ENCODE results near the gene ZC3H7A. TPM values are rescaled to one million over a fixed set of nuclear protein-coding genes. Genes with fewer than 3 reads are reported as not detected.

Gene ZC3H7A
- total and polyA plus RNA-seq, 4 donors, result 12.4 to 37.7 (median 24.7) TPM

DNA sequence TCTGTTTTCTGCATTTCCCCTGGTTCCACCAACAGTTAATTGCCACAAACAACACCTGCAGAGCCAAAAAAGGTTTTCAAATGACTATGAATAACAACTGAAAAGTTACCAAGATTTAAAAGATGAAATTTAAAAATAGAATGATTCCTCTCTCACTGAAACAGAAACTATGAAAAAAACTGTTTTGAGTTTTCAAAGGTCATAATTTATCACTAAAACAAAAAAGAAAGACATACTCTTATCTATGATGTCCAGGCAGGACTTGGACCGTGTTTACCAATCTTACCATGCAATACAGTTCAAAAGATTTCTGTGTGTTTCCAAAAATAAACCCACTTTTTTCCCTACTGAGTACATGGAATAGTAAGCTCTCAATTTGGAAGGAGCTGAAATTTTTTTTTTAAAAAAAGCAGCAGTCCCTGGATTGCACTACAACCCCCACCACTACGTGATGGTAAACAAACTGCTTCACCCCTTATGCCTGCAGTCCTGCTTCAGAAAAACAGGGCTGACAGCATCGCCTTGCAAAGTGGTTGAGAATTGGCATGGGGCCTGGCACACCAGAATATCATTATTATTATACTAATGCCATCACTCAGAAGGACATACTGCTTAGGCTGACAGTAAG, 62.9 kb downstream of the ZC3H7A start:
- Histone ChIP-seq H3K27ac (ENCODE audit: low read depth in 1 of 2, low read length in 2 of 2) (peak overlapping the region; percentile 51 to 64), H3K4me3 (ENCODE audit: low read depth in 1 of 3, low read length in 3 of 3) (no peak overlapping the region), H3K36me3 (ENCODE audit: control insufficient read depth in 4 of 4, insufficient read depth in 3 of 4, low read depth in 1 of 4, low read length in 3 of 4) (peaks cover 13 to 37% (median 20%) of the 10 kb centered on the region in 4 donors), H3K4me1 (ENCODE audit: control insufficient read depth in 4 of 4, insufficient read depth in 4 of 4, low read length in 3 of 4) (peaks cover 6 to 56% (median 54%) of the 10 kb centered on the region in 4 donors), H3K9ac (ENCODE audit: low read depth in 1 of 2, low read length in 2 of 2) (no peak overlapping the region), H3K27me3 (ENCODE audit: control insufficient read depth in 4 of 4, insufficient read depth in 4 of 4, low read length in 3 of 4) (no peaks in the 10 kb centered on the region), H3K9me3 (ENCODE audit: control insufficient read depth in 4 of 4, low read length in 3 of 4) (no peaks in the 10 kb centered on the region)
- TF ChIP-seq SP1 (IDR thresholded peaks at IDR 0.05) (peak; percentile 11), NR2F2 (IDR thresholded peaks at IDR 0.05) (no peak), RXRA (IDR thresholded peaks at IDR 0.05) (peak in 1 of 2 donors; percentile 34)
- WGBS, result 16% methylated on average over 3 of the region's 3 CpGs
- no peak for DNase-seq (ENCODE audit: low spot score)

DNA sequence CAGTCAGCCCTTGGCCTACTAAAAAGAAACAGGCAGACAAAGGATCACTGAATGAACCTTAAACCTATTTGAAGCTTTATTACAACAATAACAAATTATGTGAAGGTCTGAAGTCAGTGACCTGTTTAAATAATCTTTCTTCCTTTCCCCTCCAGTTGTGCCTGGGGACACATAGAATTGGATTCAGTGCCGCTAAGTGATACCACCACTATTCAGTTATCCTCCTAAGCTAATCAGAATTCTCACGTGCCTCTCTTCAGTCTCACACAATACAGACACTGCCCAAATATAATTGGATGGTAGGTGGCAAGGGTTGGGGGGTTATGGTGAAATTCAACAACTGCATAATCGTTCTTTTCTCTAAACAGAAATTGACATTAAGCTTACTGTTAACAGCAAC, 65.8 kb downstream of the ZC3H7A start:
- WGBS, result 77% methylated on average over 3 of the region's 3 CpGs
- DNase-seq (ENCODE audit: low spot score), result no peak
- Histone ChIP-seq H3K4me1 (ENCODE audit: control insufficient read depth in 4 of 4, insufficient read depth in 4 of 4, low read length in 3 of 4) (peaks cover 7 to 57% (median 40%) of the 10 kb centered on the region in 4 donors), H3K9ac (ENCODE audit: low read depth in 1 of 2, low read length in 2 of 2) (no peak overlapping the region), H3K27me3 (ENCODE audit: control insufficient read depth in 4 of 4, insufficient read depth in 4 of 4, low read length in 3 of 4) (no peaks in the 10 kb centered on the region), H3K27ac (ENCODE audit: low read depth in 1 of 2, low read length in 2 of 2) (no peak overlapping the region), H3K4me3 (ENCODE audit: low read depth in 1 of 3, low read length in 3 of 3) (no peak overlapping the region), H3K9me3 (ENCODE audit: control insufficient read depth in 4 of 4, low read length in 3 of 4) (no peaks in the 10 kb centered on the region), H3K36me3 (ENCODE audit: control insufficient read depth in 4 of 4, insufficient read depth in 3 of 4, low read depth in 1 of 4, low read length in 3 of 4) (peaks cover 9 to 37% (median 21%) of the 10 kb centered on the region in 4 donors)
- no peak for TF ChIP-seq RAD21 (IDR thresholded peaks at IDR 0.05)
- TF ChIP-seq, protein P1, sequence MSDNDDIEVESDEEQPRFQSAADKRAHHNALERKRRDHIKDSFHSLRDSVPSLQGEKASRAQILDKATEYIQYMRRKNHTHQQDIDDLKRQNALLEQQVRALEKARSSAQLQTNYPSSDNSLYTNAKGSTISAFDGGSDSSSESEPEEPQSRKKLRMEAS (IDR thresholded peaks at IDR 0.05), result no peak
- TF ChIP-seq, protein P2, sequence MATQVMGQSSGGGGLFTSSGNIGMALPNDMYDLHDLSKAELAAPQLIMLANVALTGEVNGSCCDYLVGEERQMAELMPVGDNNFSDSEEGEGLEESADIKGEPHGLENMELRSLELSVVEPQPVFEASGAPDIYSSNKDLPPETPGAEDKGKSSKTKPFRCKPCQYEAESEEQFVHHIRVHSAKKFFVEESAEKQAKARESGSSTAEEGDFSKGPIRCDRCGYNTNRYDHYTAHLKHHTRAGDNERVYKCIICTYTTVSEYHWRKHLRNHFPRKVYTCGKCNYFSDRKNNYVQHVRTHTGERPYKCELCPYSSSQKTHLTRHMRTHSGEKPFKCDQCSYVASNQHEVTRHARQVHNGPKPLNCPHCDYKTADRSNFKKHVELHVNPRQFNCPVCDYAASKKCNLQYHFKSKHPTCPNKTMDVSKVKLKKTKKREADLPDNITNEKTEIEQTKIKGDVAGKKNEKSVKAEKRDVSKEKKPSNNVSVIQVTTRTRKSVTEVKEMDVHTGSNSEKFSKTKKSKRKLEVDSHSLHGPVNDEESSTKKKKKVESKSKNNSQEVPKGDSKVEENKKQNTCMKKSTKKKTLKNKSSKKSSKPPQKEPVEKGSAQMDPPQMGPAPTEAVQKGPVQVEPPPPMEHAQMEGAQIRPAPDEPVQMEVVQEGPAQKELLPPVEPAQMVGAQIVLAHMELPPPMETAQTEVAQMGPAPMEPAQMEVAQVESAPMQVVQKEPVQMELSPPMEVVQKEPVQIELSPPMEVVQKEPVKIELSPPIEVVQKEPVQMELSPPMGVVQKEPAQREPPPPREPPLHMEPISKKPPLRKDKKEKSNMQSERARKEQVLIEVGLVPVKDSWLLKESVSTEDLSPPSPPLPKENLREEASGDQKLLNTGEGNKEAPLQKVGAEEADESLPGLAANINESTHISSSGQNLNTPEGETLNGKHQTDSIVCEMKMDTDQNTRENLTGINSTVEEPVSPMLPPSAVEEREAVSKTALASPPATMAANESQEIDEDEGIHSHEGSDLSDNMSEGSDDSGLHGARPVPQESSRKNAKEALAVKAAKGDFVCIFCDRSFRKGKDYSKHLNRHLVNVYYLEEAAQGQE (IDR thresholded peaks at IDR 0.05), result no peak
- no peak for TF ChIP-seq FOXA1 (IDR thresholded peaks at IDR 0.05)
- TF ChIP-seq HNF4G (IDR thresholded peaks at IDR 0.05), result no peak
- no peak for TF ChIP-seq RXRA (IDR thresholded peaks at IDR 0.05)
- no peak for TF ChIP-seq EGR1 (IDR thresholded peaks at IDR 0.05; ENCODE audit: low read depth in 2 of 2)
- TF ChIP-seq HNF4A (conservative IDR thresholded peaks at IDR 0.05), result no peak
- TF ChIP-seq, protein P3, sequence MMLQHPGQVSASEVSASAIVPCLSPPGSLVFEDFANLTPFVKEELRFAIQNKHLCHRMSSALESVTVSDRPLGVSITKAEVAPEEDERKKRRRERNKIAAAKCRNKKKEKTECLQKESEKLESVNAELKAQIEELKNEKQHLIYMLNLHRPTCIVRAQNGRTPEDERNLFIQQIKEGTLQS (IDR thresholded peaks at IDR 0.05), result no peak
- TF ChIP-seq, protein P4, sequence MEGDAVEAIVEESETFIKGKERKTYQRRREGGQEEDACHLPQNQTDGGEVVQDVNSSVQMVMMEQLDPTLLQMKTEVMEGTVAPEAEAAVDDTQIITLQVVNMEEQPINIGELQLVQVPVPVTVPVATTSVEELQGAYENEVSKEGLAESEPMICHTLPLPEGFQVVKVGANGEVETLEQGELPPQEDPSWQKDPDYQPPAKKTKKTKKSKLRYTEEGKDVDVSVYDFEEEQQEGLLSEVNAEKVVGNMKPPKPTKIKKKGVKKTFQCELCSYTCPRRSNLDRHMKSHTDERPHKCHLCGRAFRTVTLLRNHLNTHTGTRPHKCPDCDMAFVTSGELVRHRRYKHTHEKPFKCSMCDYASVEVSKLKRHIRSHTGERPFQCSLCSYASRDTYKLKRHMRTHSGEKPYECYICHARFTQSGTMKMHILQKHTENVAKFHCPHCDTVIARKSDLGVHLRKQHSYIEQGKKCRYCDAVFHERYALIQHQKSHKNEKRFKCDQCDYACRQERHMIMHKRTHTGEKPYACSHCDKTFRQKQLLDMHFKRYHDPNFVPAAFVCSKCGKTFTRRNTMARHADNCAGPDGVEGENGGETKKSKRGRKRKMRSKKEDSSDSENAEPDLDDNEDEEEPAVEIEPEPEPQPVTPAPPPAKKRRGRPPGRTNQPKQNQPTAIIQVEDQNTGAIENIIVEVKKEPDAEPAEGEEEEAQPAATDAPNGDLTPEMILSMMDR (IDR thresholded peaks at IDR 0.05; ENCODE audit: low read depth, low read length, missing input control), result no peak
- TF ChIP-seq JUND (IDR thresholded peaks at IDR 0.05), result no peak
- no peak for TF ChIP-seq GABPA (IDR thresholded peaks at IDR 0.05 in 1 of 2, conservative IDR thresholded peaks at IDR 0.05 in 1 of 2)
- TF ChIP-seq, protein P5, sequence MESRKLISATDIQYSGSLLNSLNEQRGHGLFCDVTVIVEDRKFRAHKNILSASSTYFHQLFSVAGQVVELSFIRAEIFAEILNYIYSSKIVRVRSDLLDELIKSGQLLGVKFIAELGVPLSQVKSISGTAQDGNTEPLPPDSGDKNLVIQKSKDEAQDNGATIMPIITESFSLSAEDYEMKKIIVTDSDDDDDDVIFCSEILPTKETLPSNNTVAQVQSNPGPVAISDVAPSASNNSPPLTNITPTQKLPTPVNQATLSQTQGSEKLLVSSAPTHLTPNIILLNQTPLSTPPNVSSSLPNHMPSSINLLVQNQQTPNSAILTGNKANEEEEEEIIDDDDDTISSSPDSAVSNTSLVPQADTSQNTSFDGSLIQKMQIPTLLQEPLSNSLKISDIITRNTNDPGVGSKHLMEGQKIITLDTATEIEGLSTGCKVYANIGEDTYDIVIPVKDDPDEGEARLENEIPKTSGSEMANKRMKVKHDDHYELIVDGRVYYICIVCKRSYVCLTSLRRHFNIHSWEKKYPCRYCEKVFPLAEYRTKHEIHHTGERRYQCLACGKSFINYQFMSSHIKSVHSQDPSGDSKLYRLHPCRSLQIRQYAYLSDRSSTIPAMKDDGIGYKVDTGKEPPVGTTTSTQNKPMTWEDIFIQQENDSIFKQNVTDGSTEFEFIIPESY (IDR thresholded peaks at IDR 0.05), result no peak
- no peak for TF ChIP-seq TAF1 (conservative IDR thresholded peaks at IDR 0.05)
- no peak for TF ChIP-seq NR2F2 (IDR thresholded peaks at IDR 0.05)
